OCI-LY3 (cell line): ENCODE results near the gene BPIFA1.

Experiments used
- H2AFZ ChIP-seq: fragments of 200-600, 300-600 bp; shearing (Covaris generic); 2 replicates; pipeline ENCODE4 v1.6.0; 2014; ENCODE audit warnings: antibody characterized with exemption, low read depth, low read length
- H3K27ac ChIP-seq: fragments of 200-600, 300-600 bp; sonication (generic); 2 replicates; pipeline ENCODE4 v1.5.1; 2014; ENCODE audit warnings: mild to moderate bottlenecking, low read length, moderate library complexity, mixed read lengths
- H3K27me3 ChIP-seq: fragments of 200-600, 300-600 bp; sonication (generic); 2 replicates; pipeline ENCODE4 v1.6.1; 2014; ENCODE audit warnings: low read depth, low read length, mixed read lengths
- H3K36me3 ChIP-seq: fragments of 200-600, 300-600 bp; sonication (generic); replicated peaks from 2 replicates; pipeline ENCODE3; 2014; ENCODE audit warnings: low read depth, low read length, mixed read lengths
- H3K4me1 ChIP-seq: fragments of 300-600, 200-600 bp; sonication (generic); 2 replicates; pipeline ENCODE4 v1.6.1; 2014; ENCODE audit warnings: low read length, mixed read lengths
- H3K4me2 ChIP-seq: fragments of 200-600, 300-600 bp; sonication (generic); 2 replicates; pipeline ENCODE4 v1.6.1; 2014; ENCODE audit warnings: low read length, mixed read lengths
- H3K4me3 ChIP-seq: fragments of 300-600, 200-600 bp; sonication (generic); 2 replicates; pipeline ENCODE4 v1.5.1; 2014; ENCODE audit warnings: antibody characterized with exemption, mild to moderate bottlenecking, low read length, moderate library complexity
- H3K79me2 ChIP-seq: fragments of 300-600, 200-600 bp; shearing (Covaris generic); 2 replicates; pipeline ENCODE4 v1.6.1; 2014; ENCODE audit warnings: mild to moderate bottlenecking, low read length, mixed read lengths
- H3K9ac ChIP-seq: fragments of 300-600, 200-600 bp; shearing (Covaris generic); 2 replicates; pipeline ENCODE4 v1.6.0; 2014; ENCODE audit warnings: mild to moderate bottlenecking, low read length, moderate library complexity
- H3K9me3 ChIP-seq: fragments of 200-600, 300-600 bp; shearing (Covaris generic); 2 replicates; pipeline ENCODE4 v1.6.1; 2014; ENCODE audit warnings: low read length, mixed read lengths; ENCODE audit not compliant: insufficient read depth
- H4K20me1 ChIP-seq: fragments of 200-600, 300-600 bp; sonication (generic); 2 replicates; pipeline ENCODE4 v1.6.1; 2016; ENCODE audit warnings: low read length, mixed read lengths; ENCODE audit not compliant: insufficient read depth
- CTCF ChIP-seq: fragments of 200-600, 300-600 bp; sonication (generic); IDR thresholded peaks from 2 replicates; pipeline ENCODE4 v1.5.1; 2014; ENCODE audit warnings: antibody characterized with exemption, low read length, low read depth
- EZH2phosphoT487 ChIP-seq: fragments of 200-600 bp; shearing (Covaris generic); IDR thresholded peaks from 2 replicates; pipeline ENCODE4 v1.6.1; 2018; ENCODE audit warnings: antibody characterized with exemption, mixed run types, low read depth

BPIFA1 gene

GRCh38 chr20:33224399-33224798 lies 11.4 kb upstream of the BPIFA1 start:
- H3K27me3 ChIP-seq = peaks cover 54% of the 10 kb centered on the region
- no peaks in the 10 kb centered on the region for H4K20me1 ChIP-seq
- no peak overlapping the region for H3K27ac ChIP-seq

GRCh38 chr20:33229843-33230242 lies 6.0 kb upstream of the BPIFA1 start:
- Histone ChIP-seq H3K79me2 (no peaks in the 10 kb centered on the region), H3K9ac (no peak overlapping the region), H3K9me3 (no peaks in the 10 kb centered on the region), H4K20me1 (no peaks in the 10 kb centered on the region), H3K4me1 (no peaks in the 10 kb centered on the region), H3K27ac (no peak overlapping the region), H3K4me2 (no peak overlapping the region), H3K27me3 (peaks cover 60% of the 10 kb centered on the region), H2AFZ (no peak overlapping the region), H3K4me3 (no peak overlapping the region), H3K36me3 (no peaks in the 10 kb centered on the region)
- TF ChIP-seq CTCF = no peak
- TF ChIP-seq EZH2phosphoT487 = no peak

More at GRCh38 chr20:33224399-33224798, 11.4 kb upstream of the BPIFA1 start:
- Histone ChIP-seq H3K4me3 (no peak overlapping the region), H3K4me2 (no peak overlapping the region), H3K36me3 (no peaks in the 10 kb centered on the region), H3K9ac (no peak overlapping the region), H3K4me1 (no peaks in the 10 kb centered on the region), H2AFZ (no peak overlapping the region), H3K9me3 (no peaks in the 10 kb centered on the region), H3K79me2 (no peaks in the 10 kb centered on the region)
- TF ChIP-seq EZH2phosphoT487 (no peak), CTCF (no peak)

GRCh38 chr20:33231237-33231636 lies 4.6 kb upstream of the BPIFA1 start:
- Histone ChIP-seq H3K27ac (no peak overlapping the region), H3K4me3 (no peak overlapping the region), H3K79me2 (no peaks in the 10 kb centered on the region), H3K4me2 (no peak overlapping the region), H4K20me1 (no peaks in the 10 kb centered on the region), H3K4me1 (no peaks in the 10 kb centered on the region), H3K27me3 (peaks cover 65% of the 10 kb centered on the region), H3K36me3 (no peaks in the 10 kb centered on the region), H2AFZ (no peak overlapping the region), H3K9ac (no peak overlapping the region), H3K9me3 (no peaks in the 10 kb centered on the region)
- TF ChIP-seq CTCF (no peak), EZH2phosphoT487 (no peak)

- Histone ChIP-seq H3K36me3 (no peaks in the 10 kb centered on the region), H3K9ac (no peak overlapping the region), H3K27ac (no peak overlapping the region), H3K4me2 (no peak overlapping the region), H4K20me1 (no peaks in the 10 kb centered on the region), H2AFZ (no peak overlapping the region), H3K4me3 (no peak overlapping the region), H3K4me1 (no peaks in the 10 kb centered on the region), H3K27me3 (peaks cover 70% of the 10 kb centered on the region), H3K9me3 (no peaks in the 10 kb centered on the region), H3K79me2 (no peaks in the 10 kb centered on the region)
- no peak for TF ChIP-seq CTCF
- TF ChIP-seq EZH2phosphoT487 = no peak
Measured at GRCh38 chr20:33232486-33233072, 3.2 kb upstream of the BPIFA1 start.
